HEK293T (cell line): ENCODE data around the gene PASD1.

Experiments
- CTCF ChIA-PET: fragments of 350-600 bp; formaldehyde crosslinking; extraction: SDS; loops from one replicate; lab custom pipeline; 2021; ENCODE audit warnings: antibody characterized with exemption, inconsistent platforms; lab: Yijun Ruan, JAX
- POLR2A ChIA-PET: fragments of 350-600 bp; formaldehyde crosslinking; extraction: SDS; loops from one replicate; lab custom pipeline; 2020; ENCODE audit warnings: antibody characterized with exemption, inconsistent platforms; lab: Yijun Ruan, JAX
- DNase-seq: peaks from one replicate; pipeline ENCODE4 v3.0.0; 2012; ENCODE audit warnings: mixed read lengths; ENCODE audit errors: extremely low spot score
- ARNT ChIP-seq: fragments of 450-650 bp; IDR thresholded peaks from 2 replicates; pipeline ENCODE4 v1.6.1; 2017; ENCODE audit warnings: mild to moderate bottlenecking
- BHLHE40 ChIP-seq: fragments of 450-650 bp; IDR thresholded peaks from 2 replicates; pipeline ENCODE4 v1.6.1; 2016; ENCODE audit warnings: mild to moderate bottlenecking, moderate library complexity, borderline replicate concordance
- CTBP1 ChIP-seq: fragments of 450-650 bp; IDR thresholded peaks from 2 replicates; pipeline ENCODE4 v1.6.1; 2016; ENCODE audit warnings: borderline replicate concordance
- ELF4 ChIP-seq: fragments of 450-650 bp; IDR thresholded peaks from 2 replicates; pipeline ENCODE4 v1.6.1; 2017; ENCODE audit warnings: antibody characterized with exemption
- FOXA1 ChIP-seq: fragments of 450-650 bp; IDR thresholded peaks from 2 replicates; pipeline ENCODE4 v1.6.1; 2016; ENCODE audit warnings: mild to moderate bottlenecking
- FOXK2 ChIP-seq: fragments of 450-650 bp; IDR thresholded peaks from 2 replicates; pipeline ENCODE4 v1.6.1; 2016; ENCODE audit warnings: mild to moderate bottlenecking
- FOXM1 ChIP-seq: fragments of 450-650 bp; IDR thresholded peaks from 2 replicates; pipeline ENCODE4 v1.6.1; 2017; ENCODE audit warnings: mild to moderate bottlenecking, borderline replicate concordance
- HDGF ChIP-seq: fragments of 450-650 bp; IDR thresholded peaks from 2 replicates; pipeline ENCODE4 v1.6.1; 2017; ENCODE audit warnings: antibody characterized with exemption, borderline replicate concordance
- L3MBTL2 ChIP-seq: fragments of 450-650 bp; conservative IDR thresholded peaks from 2 replicates; pipeline ENCODE4 v1.6.1; 2016; ENCODE audit warnings: mild to moderate bottlenecking
- LEF1 ChIP-seq: fragments of 450-650 bp; IDR thresholded peaks from 2 replicates; pipeline ENCODE4 v1.6.1; 2017; ENCODE audit warnings: mild to moderate bottlenecking, borderline replicate concordance
- NFRKB ChIP-seq: fragments of 450-650 bp; IDR thresholded peaks from 2 replicates; pipeline ENCODE4 v1.6.1; 2016; ENCODE audit warnings: mild to moderate bottlenecking, moderate library complexity
- PKNOX1 ChIP-seq: fragments of 450-650 bp; IDR thresholded peaks from 2 replicates; pipeline ENCODE4 v1.6.1; 2016
- SP1 ChIP-seq: fragments of 450-650 bp; IDR thresholded peaks from 2 replicates; pipeline ENCODE4 v1.6.1; 2017
- SUZ12 ChIP-seq: fragments of 450-650 bp; IDR thresholded peaks from 2 replicates; pipeline ENCODE4 v1.6.1; 2016; ENCODE audit warnings: mild to moderate bottlenecking
- TARDBP ChIP-seq: fragments of 450-650 bp; IDR thresholded peaks from 2 replicates; pipeline ENCODE4 v1.6.1; 2016
- ZNF384 ChIP-seq: fragments of 450-650 bp; IDR thresholded peaks from 2 replicates; pipeline ENCODE4 v1.6.1; 2016

PASD1 gene

GRCh38 chrX:151563449-151563848, at the start of gene PASD1:
Gene PASD1, plus strand, starts transcription at chrX:151563675. Its CDS starts 37,879 bp downstream, at chrX:151601554.
- TF ChIP-seq PKNOX1 (no peak), ELF4 (no peak), TARDBP (no peak), L3MBTL2 (no peak), SP1 (no peak), CTBP1 (no peak), LEF1 (no peak), HDGF (no peak)
- CTCF ChIA-PET = no interaction called here
- DNase-seq = no peak
- POLR2A ChIA-PET = no interaction called here

GRCh38 chrX:151515237-151515636, 48.2 kb upstream of the PASD1 start:
- TF ChIP-seq SP1 (no peak), NFRKB (no peak), LEF1 (no peak), PKNOX1 (no peak), ELF4 (no peak), FOXK2 (no peak)
- POLR2A ChIA-PET = no interaction called here
- CTCF ChIA-PET = no interaction called here
- no peak for DNase-seq

GRCh38 chrX:151516538-151517187, 46.8 kb upstream of the PASD1 start:
- ChIA-PET POLR2A (no interaction called here), CTCF (no interaction called here)
- TF ChIP-seq ARNT (no peak), PKNOX1 (no peak), CTBP1 (no peak), LEF1 (no peak)
- DNase-seq = no peak

- DNase-seq = no peak
- ChIA-PET POLR2A (no interaction called here), CTCF (no interaction called here)
Observed at GRCh38 chrX:151517421-151517820, 46.1 kb upstream of the PASD1 start.

GRCh38 chrX:151523351-151523750, 40.1 kb upstream of the PASD1 start:
- TF ChIP-seq NFRKB (no peak), ZNF384 (no peak), FOXA1 (no peak), PKNOX1 (no peak)
- CTCF ChIA-PET = no interaction called here
- no peak for DNase-seq
- POLR2A ChIA-PET = no interaction called here

More at GRCh38 chrX:151517421-151517820, 46.1 kb upstream of the PASD1 start:
- no peak for TF ChIP-seq TARDBP
- no peak for TF ChIP-seq ZNF384
- TF ChIP-seq ELF4 = no peak
- TF ChIP-seq NFRKB = no peak
- no peak for TF ChIP-seq LEF1
- TF ChIP-seq BHLHE40 = no peak
- TF ChIP-seq PKNOX1 = no peak
- no peak for TF ChIP-seq FOXM1
- TF ChIP-seq SUZ12 = no peak
- no peak for TF ChIP-seq CTBP1
- TF ChIP-seq FOXK2 = no peak
- TF ChIP-seq HDGF = no peak
- no peak for TF ChIP-seq SP1
- no peak for TF ChIP-seq L3MBTL2
- no peak for TF ChIP-seq ARNT
- no peak for TF ChIP-seq FOXA1

- ChIA-PET POLR2A (no interaction called here), CTCF (interaction anchor here (0.7 kb wide), 1 partner anchor 10 kb away, joined by 4 read pairs; no protein-coding TSS in a partner anchor)
- no peak for DNase-seq
- TF ChIP-seq ARNT (no peak), L3MBTL2 (no peak), FOXA1 (no peak), ELF4 (no peak), FOXM1 (no peak), SP1 (no peak), CTBP1 (no peak), LEF1 (no peak), PKNOX1 (no peak), FOXK2 (no peak), NFRKB (no peak), ZNF384 (no peak), HDGF (no peak), BHLHE40 (no peak)
Observed at GRCh38 chrX:151536571-151536970, 26.9 kb upstream of the PASD1 start.
